CD4-positive, alpha-beta T cell treated with Interleukin-4 for 4 hours (primary cell): ENCODE results near the gene HSF5.
"Not testable (repeated sequence)": the region's sequence is repeated elsewhere in the genome, so short reads cannot be mapped to it uniquely, and the experiment has no call there.

Source experiments
- DNase-seq: peaks from one replicate; pipeline ENCODE4 v3.0.0-alpha.2; 2020

HSF5 gene

GRCh38 chr17:58516644-58517377 is 28.6 kb upstream of the HSF5 start:
- DNase-seq: no peak

GRCh38 chr17:58515286-58515685 is 27.1 kb upstream of the HSF5 start:
- DNase-seq: no peak

- DNase-seq: no peak
Observed at GRCh38 chr17:58514770-58515157, 26.6 kb upstream of the HSF5 start.

GRCh38 chr17:58513965-58514769 is 26.0 kb upstream of the HSF5 start, which contains the start of gene MTMR4:
Gene MTMR4 (minus strand): TSS chr17:58514638. CDS start chr17:58514407, 231 bp downstream.
- peak; percentile 59 for DNase-seq

- peak; percentile 35 for DNase-seq
Observed at GRCh38 chr17:58513267-58513964, 25.2 kb upstream of the HSF5 start.

GRCh38 chr17:58510075-58510474 is 21.9 kb upstream of the HSF5 start:
- no peak for DNase-seq

GRCh38 chr17:58508341-58509067 is 20.3 kb upstream of the HSF5 start:
- DNase-seq: no peak

- no peak for DNase-seq
Observed at GRCh38 chr17:58507123-58507634, 19.0 kb upstream of the HSF5 start.

GRCh38 chr17:58506354-58507080 is 18.3 kb upstream of the HSF5 start:
- DNase-seq: no peak

- no peak for DNase-seq
Observed at GRCh38 chr17:58504826-58505351, 16.7 kb upstream of the HSF5 start.

GRCh38 chr17:58503866-58504265 is 15.7 kb upstream of the HSF5 start:
- no peak for DNase-seq

- not testable (repeated sequence) for DNase-seq
Observed at GRCh38 chr17:58503134-58503533, 14.9 kb upstream of the HSF5 start.

GRCh38 chr17:58501451-58501850 is 13.2 kb upstream of the HSF5 start:
- DNase-seq: no peak

GRCh38 chr17:58498177-58498828 is 10.1 kb upstream of the HSF5 start:
- no peak for DNase-seq

GRCh38 chr17:58493506-58493905 is 5.3 kb upstream of the HSF5 start:
- DNase-seq: no peak

GRCh38 chr17:58492238-58493121 is 4.3 kb upstream of the HSF5 start:
- DNase-seq: no peak

GRCh38 chr17:58491510-58492045 is 3.4 kb upstream of the HSF5 start:
- no peak for DNase-seq

GRCh38 chr17:58488428-58488890 is 251 bp upstream of the HSF5 start:
- DNase-seq: no peak

- no peak for DNase-seq
Observed at GRCh38 chr17:58484600-58484999, 3.6 kb downstream of the HSF5 start.

GRCh38 chr17:58481798-58482197 is 6.4 kb downstream of the HSF5 start:
- DNase-seq: not testable (repeated sequence)
